K562 (cell line): ENCODE measurements around the gene MAN1A1. TPM values are rescaled to one million over a fixed set of nuclear protein-coding genes. Genes with fewer than 3 reads are reported as not detected.

Experiments used
- ATAC-seq: fragments of 200-7000 bp; cut with Tn5 transposase; 3 replicates; pipeline ENCODE4 v1.9.1; 2020; ENCODE audit warnings: moderate library complexity
- BruUV-seq: library from RNA; stranded (reverse); fragments of 400-500 nt; replicated peaks from 2 replicates; lab custom pipeline; 2021; lab: Mats Ljungman, UMichigan
- CTCF ChIA-PET: fragments of 300-600 bp; formaldehyde crosslinking; extraction: SDS; loops from one replicate; lab custom pipeline; 2021; ENCODE audit warnings: low intra/inter-chr PET ratio; lab: Yijun Ruan, JAX
- POLR2A ChIA-PET: fragments of 300-600, 350-650 bp; sonication (Branson Sonifier 250); formaldehyde crosslinking; extraction: SDS; loops from one replicate; lab custom pipeline; 2021; ENCODE audit warnings: antibody characterized with exemption, inconsistent platforms; lab: Yijun Ruan, JAX
- DNase-seq, 4 experiments: peaks; one replicate each; pipeline versions ENCODE4 v3.0.0 to v3.0.0-alpha.2; 2011 to 2018; ENCODE audit warnings: low spot score in 3 of 4, mixed read lengths in 3 of 4; ENCODE audit errors: extremely low read depth in 1 of 4
- FAIRE-seq: peaks from 2 replicates; lab custom pipeline; 2011; peaks lifted over from hg19 to GRCh38; lab: Jason Lieb, UNC
- H2AFZ ChIP-seq: 2 replicates; pipeline ENCODE4 v1.6.0; 2011; ENCODE audit warnings: low read depth, low read length, control low read depth, inconsistent platforms
- H3K27ac ChIP-seq: fragments of 200-600 bp; 3 replicates; pipeline ENCODE4 v1.8.0; 2011; ENCODE audit warnings: low read depth, mild to moderate bottlenecking, control low read depth, inconsistent platforms, low read length, moderate library complexity, mixed read lengths; ENCODE audit errors: extremely low read depth
- H3K27me3 ChIP-seq, 2 experiments: fragments of 300-600 bp in 1 of 2; 2 replicates in 1 of 2; 3 replicates in 1 of 2; pipeline versions ENCODE4 v1.6.0 to v1.8.0; 2011; ENCODE audit warnings: inconsistent platforms in 2 of 2, low read length in 2 of 2, mild to moderate bottlenecking in 1 of 2, mixed read lengths in 1 of 2, moderate library complexity in 1 of 2; ENCODE audit not compliant: control insufficient read depth in 2 of 2, insufficient read depth in 2 of 2
- H3K36me3 ChIP-seq: fragments of 300-600 bp; 3 replicates; pipeline ENCODE4 v1.8.0; 2011; ENCODE audit warnings: mild to moderate bottlenecking, low read length, inconsistent platforms; ENCODE audit not compliant: control insufficient read depth, insufficient read depth
- H3K4me1 ChIP-seq, 2 experiments: fragments of 200-600 bp in 1 of 2; replicated peaks in 1 of 2; 2 replicates in 1 of 2; 3 replicates in 1 of 2; pipeline versions ENCODE4 v1.5.1 to v1.8.0; 2011; ENCODE audit warnings: inconsistent platforms in 2 of 2, low read length in 2 of 2, mild to moderate bottlenecking in 1 of 2, mixed read lengths in 1 of 2, moderate library complexity in 1 of 2; ENCODE audit not compliant: control insufficient read depth in 2 of 2, insufficient read depth in 2 of 2
- H3K4me2 ChIP-seq: 2 replicates; pipeline ENCODE4 v1.6.1; 2011; ENCODE audit warnings: low read length, control low read depth, inconsistent platforms, mixed read lengths; ENCODE audit not compliant: insufficient read depth
- H3K4me3 ChIP-seq: fragments of 200-600 bp; sonication (generic), shearing (Covaris generic); 2 replicates; pipeline ENCODE4 v1.5.1; 2016; ENCODE audit warnings: control low read depth, inconsistent platforms
- H3K79me2 ChIP-seq: fragments of 200-600 bp; 3 replicates; pipeline ENCODE4 v1.8.0; 2011; ENCODE audit warnings: low read length, inconsistent platforms; ENCODE audit not compliant: control insufficient read depth, insufficient read depth
- H3K9ac ChIP-seq, 2 experiments: 2 replicates each; pipeline versions ENCODE4 v1.6.0 to v1.6.1; 2011; ENCODE audit warnings: low read depth in 2 of 2, low read length in 2 of 2, control low read depth in 1 of 2, inconsistent platforms in 1 of 2, mild to moderate bottlenecking in 1 of 2, mixed read lengths in 1 of 2; ENCODE audit not compliant: insufficient read depth in 1 of 2
- H3K9me1 ChIP-seq: one replicate; pipeline ENCODE4 v1.6.0; 2011; ENCODE audit warnings: inconsistent platforms, mild to moderate bottlenecking, low read length, moderate library complexity; ENCODE audit not compliant: control insufficient read depth, insufficient read depth
- H3K9me3 ChIP-seq: replicated peaks from 2 replicates; pipeline ENCODE4 v1.5.1; 2011; ENCODE audit warnings: low read depth, low read length, inconsistent platforms; ENCODE audit not compliant: control insufficient read depth, insufficient read depth
- H4K20me1 ChIP-seq: replicated peaks from 2 replicates; pipeline ENCODE4 v1.6.1; 2011; ENCODE audit warnings: low read length, inconsistent platforms, mixed read lengths; ENCODE audit not compliant: control insufficient read depth, insufficient read depth
- BRF2 ChIP-seq: IDR thresholded peaks from 3 replicates; pipeline ENCODE4 v1.6.1; 2011; ENCODE audit warnings: borderline replicate concordance, mild to moderate bottlenecking; ENCODE audit not compliant: insufficient read length, insufficient read depth
- CEBPB ChIP-seq: fragments of 450-650 bp; IDR thresholded peaks from 2 replicates; pipeline ENCODE4 v1.6.1; 2016; ENCODE audit warnings: missing genetic modification characterization, missing compliant biosample characterization
- SUPT5H ChIP-seq: fragments of 450-650 bp; IDR thresholded peaks from 2 replicates; pipeline ENCODE4 v1.6.1; 2016
- ZNF277 ChIP-seq: fragments of 250-450 bp; sonication (Bioruptor Pico); IDR thresholded peaks from 2 replicates; pipeline ENCODE4 v1.8.0; 2022; ENCODE audit warnings: inconsistent platforms, mild to moderate bottlenecking, moderate library complexity, borderline replicate concordance
- WGBS: fragments of 100-300 bp; shearing (Covaris generic); methylation state at CpG from one replicate; pipeline ENCODE4 v1.1.6; 2016; ENCODE audit warnings: low coverage, mixed read lengths; ENCODE audit not compliant: insufficient coverage; ENCODE audit errors: missing lambda C conversion rate; 5-methylcytosine and 5-hydroxymethylcytosine counted together
- in situ Hi-C: fragments of 300-500 bp; cut with MboI; formaldehyde crosslinking; loops from 4 replicates; pipeline ENCODE4 v1.15.0; 2018; ENCODE audit warnings: inconsistent platforms, mixed read lengths
- intact Hi-C: fragments of 100-400 bp; cut with micrococcal nuclease; formaldehyde crosslinking; loops from 2 replicates; pipeline ENCODE4 v1.14.2; 2022
- polyA plus RNA-seq, 8 experiments: library from polyadenylated mRNA; depleted of rRNA in 4 of 8; stranded (reverse) in 5 of 8; unstranded in 3 of 8; fragments of >200 nt; fragmentation: Nextera tagmentation in 2 of 8; fragmentation: Illumina TruSeq in 1 of 8; extraction: Ambion mirVana in 2 of 8; extraction: Trizol in 1 of 8; gene quantifications; 2 replicates each; pipeline versions ENCODE4 v1.2.1 to v1.2.3, GENCODE V29; 2011 to 2014; ENCODE audit warnings: inconsistent platforms in 1 of 8, missing spikeins in 1 of 8
- total RNA-seq, 7 experiments: library from RNA; depleted of rRNA in 6 of 7; stranded (reverse); fragments of >200 nt in 6 of 7; fragmentation: Illumina TruSeq in 2 of 7; extraction: Trizol in 2 of 7; gene quantifications; 2 replicates each; pipeline versions ENCODE4 v1.2.1 to v1.2.3, GENCODE V29; 2011 to 2021; ENCODE audit warnings: low replicate concordance in 1 of 7

Gene MAN1A1
- total and polyA plus RNA-seq, 9 of the 15 experiments (the other 6 are each of a cell fraction or from before 2014, with no cell fraction given), result 24.5 to 78.4 (median 59.7) TPM

- H3K9me1 ChIP-seq, result no peaks in the 10 kb centered on the region
- ATAC-seq, result no peak
- peaks cover 94% of the 10 kb centered on the region for H3K36me3 ChIP-seq
- POLR2A ChIA-PET, result interaction anchor here (1.2 kb wide), 1 partner anchor 9 kb away, joined by 6 read pairs; no protein-coding TSS in a partner anchor
- no TSS peak for BruUV-seq
- FAIRE-seq, result no peak
- in situ Hi-C loops, result no loop called here
- peak; percentile 47 for TF ChIP-seq CEBPB
- TF ChIP-seq ZNF277 (CRISPR knock-in tag), result no peak
- no peak overlapping the region for H3K4me2 ChIP-seq
- no peak overlapping the region for H2AFZ ChIP-seq
- no peaks in the 10 kb centered on the region for H3K9me3 ChIP-seq
- no peaks in the 10 kb centered on the region for H4K20me1 ChIP-seq
- CTCF ChIA-PET, result no interaction called here
- H3K4me3 ChIP-seq, result no peak overlapping the region
- intact Hi-C loops, result no loop called here
- H3K9ac ChIP-seq, result no peak overlapping the region
- no peak overlapping the region for H3K27ac ChIP-seq
- H3K4me1 ChIP-seq, result no peaks in the 10 kb centered on the region
- no peak for DNase-seq
- 63% methylated on average over 1 of the region's 1 CpG for WGBS
- peaks cover 9% of the 10 kb centered on the region; the same call in 1 of the 3 replicates for H3K79me2 ChIP-seq
- H3K27me3 ChIP-seq, result no peaks in the 10 kb centered on the region
Observed at GRCh38 chr6:119200512-119201175, 148.9 kb downstream of the MAN1A1 start.

DNA sequence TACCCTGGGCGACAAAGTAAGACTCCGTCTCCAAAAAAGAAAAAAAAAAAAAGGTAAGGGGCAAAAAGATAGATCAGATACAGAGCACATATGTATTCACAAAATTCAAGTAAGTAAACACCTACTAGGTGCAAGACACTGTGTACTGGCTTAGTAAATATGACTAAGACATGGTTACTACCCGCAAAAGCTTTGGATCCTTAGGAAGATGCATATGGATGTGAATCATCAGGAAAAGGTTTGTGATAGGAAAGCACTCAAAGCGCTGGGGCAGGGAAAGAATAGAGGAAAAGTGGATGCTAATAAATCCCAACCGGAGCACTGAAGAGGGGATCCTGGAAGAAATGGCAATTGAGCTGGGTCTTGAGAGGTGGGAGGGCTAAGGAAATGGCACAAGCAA, 152.3 kb downstream of the MAN1A1 start:
- Histone ChIP-seq H3K9me1 (no peaks in the 10 kb centered on the region), H3K27ac (no peak overlapping the region), H3K9me3 (no peaks in the 10 kb centered on the region), H3K27me3 (no peaks in the 10 kb centered on the region), H3K4me3 (no peak overlapping the region), H3K4me1 (no peaks in the 10 kb centered on the region), H3K4me2 (no peak overlapping the region), H3K9ac (no peak overlapping the region), H2AFZ (no peak overlapping the region), H4K20me1 (no peaks in the 10 kb centered on the region), H3K36me3 (peaks cover 89% of the 10 kb centered on the region), H3K79me2 (peaks cover 8% of the 10 kb centered on the region; the same call in 1 of the 3 replicates)
- ChIA-PET POLR2A (interaction anchor here (0.6 to 1.8 kb wide), 4 partner anchors 11 to 339 kb away, joined by 3 to 6 read pairs (median 4); no protein-coding TSS in a partner anchor), CTCF (no interaction called here)
- no peak for ATAC-seq
- no TSS peak for BruUV-seq
- intact Hi-C loops, result no loop called here
- TF ChIP-seq BRF2, result no peak
- TF ChIP-seq SUPT5H, result 0 out of 2 replicates have a peak, but pooled peaks have one; percentile 26
- 96% methylated on average over 5 of the region's 5 CpGs for WGBS
- in situ Hi-C loops, result no loop called here
- FAIRE-seq, result no peak
- no peak for DNase-seq
